GM19463 (cell line): ENCODE results near the gene PRDM16.

Experiments
- ATAC-seq: cut with Tn5 transposase; IDR thresholded peaks from one replicate; pipeline ENCODE4 v1.9.1; 2021; ENCODE audit warnings: mild to moderate bottlenecking, moderate library complexity; ENCODE audit not compliant: unreplicated experiment

PRDM16 gene

DNA sequence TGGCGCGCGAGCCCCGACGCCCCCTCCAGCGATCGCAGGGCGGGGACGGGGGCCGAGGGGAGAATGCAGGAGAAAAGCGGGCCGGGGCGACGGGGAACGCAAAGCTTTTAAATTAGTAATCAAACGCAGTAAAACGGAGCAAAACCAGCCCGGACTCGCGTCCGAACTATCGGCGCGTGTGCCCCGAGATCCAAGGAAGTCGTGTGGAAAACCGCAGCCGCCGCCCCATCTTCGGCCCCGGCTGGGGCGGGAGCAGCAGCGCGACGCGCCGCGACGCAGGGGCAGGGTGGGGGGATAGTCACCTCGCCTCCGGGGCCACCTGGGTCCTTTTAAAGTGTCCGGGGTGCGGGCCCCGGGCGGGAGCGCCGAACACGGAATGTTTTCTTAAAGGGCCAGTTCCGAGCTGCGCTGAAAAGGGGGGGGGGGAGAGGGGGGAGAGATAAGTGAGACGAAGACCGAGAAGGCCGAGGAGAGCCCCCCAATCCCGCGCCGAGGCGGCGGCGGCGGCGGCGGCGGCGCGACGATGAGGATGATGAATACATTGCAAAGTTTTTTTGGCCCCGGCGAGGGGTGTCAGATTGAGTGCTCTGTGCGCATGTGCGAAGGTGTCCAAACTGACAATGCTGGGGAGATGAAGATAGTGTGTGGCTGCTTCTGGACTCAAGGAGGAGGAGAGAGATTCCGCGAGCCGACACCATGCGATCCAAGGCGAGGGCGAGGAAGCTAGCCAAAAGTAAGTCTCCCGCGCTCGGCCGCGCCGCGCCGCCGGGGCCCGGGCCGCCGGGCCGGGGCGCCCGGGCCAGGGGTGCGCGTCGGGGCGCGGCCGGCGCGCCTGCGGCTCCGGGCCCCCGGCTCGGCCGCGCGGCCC is at the start of gene PRDM16:
PRDM16 (plus strand) TSS at position 640 of the 868 bp plus-strand sequence; CDS start at position 697, 57 bp downstream.
- ATAC-seq, result no peak

DNA sequence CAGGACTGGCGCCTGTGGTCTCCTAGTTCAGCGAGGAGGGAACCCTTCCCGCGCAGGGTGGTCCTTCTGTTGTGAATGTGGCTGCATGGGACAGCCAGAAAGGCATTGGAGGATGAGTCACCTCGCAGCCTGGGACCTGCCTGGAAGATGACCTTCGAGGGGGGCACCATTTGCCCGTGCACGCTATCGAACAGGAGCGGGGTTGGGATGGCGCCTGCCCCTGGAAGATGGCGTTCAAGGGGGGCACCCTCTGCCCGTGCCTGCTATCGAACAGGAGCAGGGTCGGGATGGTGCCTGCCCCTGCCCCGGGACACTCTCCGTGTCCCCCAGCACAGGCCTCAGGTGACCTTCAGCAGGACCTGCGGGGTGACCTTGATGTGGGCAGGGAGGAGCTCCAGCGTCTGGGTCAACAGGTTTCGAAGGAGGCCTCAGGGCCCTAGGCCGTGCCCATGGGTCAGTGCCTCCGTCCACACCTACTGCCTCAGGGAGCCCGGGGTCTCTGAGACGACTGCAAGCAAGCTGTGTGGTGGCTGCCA is 49.4 kb upstream of the PRDM16 start:
- no peak for ATAC-seq

DNA sequence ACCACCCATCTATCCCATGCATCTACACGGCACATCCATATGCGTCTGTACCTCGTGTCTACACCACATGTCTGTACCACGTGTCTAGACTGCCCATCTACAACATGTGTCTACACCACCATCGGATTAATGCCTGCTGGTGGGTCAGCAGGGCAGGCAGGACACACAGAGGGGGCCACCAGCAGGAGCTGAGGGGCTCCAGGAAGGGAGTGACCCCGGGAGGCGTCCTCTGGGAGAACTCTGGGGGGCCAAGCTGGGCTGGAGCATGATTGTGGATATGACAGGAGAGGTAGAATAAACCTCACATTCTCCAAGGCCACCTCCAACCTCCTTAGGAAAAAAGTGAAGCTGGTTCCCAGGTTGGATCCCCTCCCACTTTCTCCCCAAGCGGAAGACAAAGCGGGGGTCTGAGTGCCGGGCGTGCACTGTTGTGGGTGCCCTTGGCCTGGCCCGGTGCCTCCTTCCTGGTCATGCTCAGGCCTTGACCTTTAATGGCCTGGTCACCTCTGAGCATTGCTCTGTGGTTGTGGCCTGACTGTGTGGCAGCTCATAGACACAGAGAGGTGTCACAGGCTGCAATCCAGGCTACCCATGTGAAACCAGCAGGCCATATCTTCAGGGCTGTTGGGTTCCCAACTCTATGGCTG is 48.6 kb upstream of the PRDM16 start:
- no peak for ATAC-seq

DNA sequence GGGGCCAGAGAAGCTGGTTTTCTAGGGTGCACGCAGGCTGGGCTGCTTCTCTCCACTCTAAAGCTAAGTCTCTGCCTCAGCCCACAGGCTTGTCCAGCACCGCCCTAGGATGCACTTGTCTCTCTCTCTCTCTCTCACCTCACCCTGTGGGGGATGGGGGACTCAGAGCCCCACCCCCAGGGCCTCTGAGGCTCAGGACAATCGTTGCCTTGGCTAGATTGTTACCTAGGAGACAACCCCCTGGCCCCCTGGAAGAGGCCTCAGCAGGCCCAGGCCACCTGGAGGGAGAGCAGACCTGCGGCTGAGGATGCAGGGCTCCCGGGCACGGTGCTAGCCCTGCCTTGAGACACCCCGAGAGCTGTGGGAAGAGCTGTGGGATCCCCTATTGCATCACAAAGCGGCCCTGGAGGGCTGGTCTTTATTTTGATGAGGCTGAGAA is 47.8 kb upstream of the PRDM16 start, which contains the start of gene ACTRT2:
ACTRT2 (plus strand) TSS at position 235 of the 439 bp plus-strand sequence. CDS start 220 bp downstream, outside the sequence.
- no peak for ATAC-seq

DNA sequence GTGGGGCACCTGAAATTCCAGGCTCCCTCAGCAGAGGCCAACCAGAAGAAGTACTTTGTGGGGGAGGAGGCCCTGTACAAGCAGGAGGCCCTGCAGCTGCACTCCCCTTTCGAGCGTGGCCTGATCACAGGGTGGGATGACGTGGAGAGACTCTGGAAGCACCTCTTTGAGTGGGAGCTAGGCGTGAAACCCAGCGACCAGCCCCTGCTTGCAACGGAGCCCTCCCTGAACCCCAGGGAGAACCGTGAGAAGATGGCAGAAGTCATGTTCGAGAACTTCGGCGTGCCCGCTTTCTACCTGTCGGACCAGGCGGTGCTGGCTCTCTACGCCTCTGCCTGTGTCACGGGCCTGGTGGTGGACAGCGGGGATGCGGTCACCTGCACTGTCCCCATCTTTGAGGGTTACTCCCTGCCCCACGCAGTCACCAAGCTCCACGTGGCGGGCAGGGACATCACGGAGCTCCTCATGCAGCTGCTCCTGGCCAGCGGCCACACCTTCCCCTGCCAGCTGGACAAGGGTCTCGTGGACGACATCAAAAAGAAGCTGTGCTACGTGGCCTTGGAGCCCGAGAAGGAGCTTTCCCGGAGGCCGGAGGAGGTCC is 47.1 kb upstream of the PRDM16 start:
- ATAC-seq, result no peak

DNA sequence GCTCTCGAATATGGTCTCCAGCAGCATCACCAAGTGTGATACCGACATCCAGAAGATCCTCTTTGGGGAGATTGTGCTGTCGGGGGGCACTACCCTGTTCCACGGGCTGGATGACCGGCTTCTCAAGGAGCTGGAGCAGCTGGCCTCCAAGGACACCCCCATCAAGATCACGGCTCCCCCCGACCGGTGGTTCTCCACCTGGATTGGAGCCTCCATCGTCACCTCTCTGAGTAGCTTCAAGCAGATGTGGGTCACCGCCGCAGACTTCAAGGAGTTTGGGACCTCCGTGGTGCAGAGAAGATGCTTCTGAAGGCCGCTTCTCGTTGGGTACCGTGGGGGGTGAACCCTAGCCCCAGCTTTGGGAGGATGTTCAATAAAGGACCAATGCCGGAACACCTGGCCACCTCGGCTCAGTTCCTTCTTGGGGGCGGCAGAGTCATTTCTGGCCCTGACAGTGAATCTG is 46.5 kb upstream of the PRDM16 start:
- ATAC-seq, result no peak

DNA sequence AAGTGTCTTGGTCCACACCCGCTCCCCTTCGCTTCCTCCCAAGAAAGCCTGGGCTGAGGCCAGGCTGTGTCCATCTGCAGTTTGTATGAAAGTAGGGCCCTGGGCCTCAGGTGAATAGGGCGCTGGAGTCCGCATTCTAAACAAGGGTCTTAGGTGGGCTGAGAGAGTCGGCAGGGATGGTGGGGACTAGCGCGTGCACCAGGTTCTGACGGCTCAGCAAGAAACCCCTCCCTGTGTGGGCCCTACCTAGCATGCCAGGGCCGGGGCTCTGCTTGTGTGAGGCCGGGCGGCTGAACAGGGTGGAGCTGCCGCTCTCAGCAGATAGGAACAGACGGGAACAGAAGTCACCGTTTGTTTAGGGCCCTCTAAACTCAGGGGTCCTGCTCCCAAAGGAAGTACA is 46.0 kb upstream of the PRDM16 start:
- ATAC-seq, result no peak

DNA sequence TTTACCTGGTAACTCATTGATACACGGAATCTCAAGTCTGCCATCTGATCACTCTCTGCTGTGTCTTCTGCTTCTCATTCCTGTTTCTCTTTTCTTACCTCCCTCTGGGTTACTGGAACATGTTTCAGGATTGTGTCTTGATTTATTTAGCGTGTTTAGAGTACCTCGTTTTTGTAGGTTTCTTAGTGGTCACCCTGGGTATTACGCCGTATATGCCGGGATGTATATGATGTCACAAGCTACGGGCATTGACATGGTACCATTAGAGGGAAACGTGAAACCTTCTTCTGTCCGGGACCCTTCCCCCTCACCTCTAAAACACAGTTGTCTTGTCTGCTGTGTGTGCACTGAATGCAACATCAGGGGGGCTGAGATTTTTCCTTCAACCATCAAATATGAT is 45.0 kb upstream of the PRDM16 start:
- ATAC-seq, result no peak

DNA sequence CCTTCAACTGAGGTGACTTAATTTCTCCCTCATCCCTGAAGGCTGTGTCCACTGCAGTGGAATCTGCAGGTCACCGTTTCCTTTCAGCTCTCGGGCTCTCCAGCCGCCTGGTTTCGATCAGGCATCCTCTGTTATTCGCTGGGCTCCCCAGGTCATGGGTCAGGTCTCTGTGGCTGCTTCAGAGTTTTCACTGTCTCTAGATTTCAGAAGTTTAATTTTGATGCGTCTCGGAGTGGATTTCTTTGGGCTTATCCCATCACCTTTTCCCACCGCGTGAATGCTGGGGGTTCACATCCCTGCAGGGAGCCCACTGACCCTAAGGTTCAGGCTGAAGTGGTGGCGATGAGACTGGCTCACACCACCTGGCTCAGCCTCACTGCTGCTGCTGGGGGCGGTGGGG is 44.4 kb upstream of the PRDM16 start:
- no peak for ATAC-seq

DNA sequence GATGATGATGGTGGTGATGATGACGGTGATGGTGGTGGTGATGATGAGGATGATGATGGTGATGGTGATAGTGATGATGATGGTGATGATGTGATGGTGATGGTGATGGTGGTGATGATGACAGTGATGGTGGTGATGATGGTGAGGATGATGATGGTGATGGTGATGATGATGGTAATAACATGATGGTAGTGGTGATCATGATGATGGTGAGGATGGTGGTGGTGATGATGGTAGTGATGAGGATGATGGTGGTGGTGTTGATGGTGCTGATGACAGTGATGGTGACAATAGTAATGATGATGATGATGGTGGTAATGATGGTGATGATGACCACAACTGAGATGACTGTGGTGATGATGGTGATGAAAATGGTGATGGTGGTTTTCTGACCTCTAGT is 42.9 kb upstream of the PRDM16 start:
- ATAC-seq, result no peak

DNA sequence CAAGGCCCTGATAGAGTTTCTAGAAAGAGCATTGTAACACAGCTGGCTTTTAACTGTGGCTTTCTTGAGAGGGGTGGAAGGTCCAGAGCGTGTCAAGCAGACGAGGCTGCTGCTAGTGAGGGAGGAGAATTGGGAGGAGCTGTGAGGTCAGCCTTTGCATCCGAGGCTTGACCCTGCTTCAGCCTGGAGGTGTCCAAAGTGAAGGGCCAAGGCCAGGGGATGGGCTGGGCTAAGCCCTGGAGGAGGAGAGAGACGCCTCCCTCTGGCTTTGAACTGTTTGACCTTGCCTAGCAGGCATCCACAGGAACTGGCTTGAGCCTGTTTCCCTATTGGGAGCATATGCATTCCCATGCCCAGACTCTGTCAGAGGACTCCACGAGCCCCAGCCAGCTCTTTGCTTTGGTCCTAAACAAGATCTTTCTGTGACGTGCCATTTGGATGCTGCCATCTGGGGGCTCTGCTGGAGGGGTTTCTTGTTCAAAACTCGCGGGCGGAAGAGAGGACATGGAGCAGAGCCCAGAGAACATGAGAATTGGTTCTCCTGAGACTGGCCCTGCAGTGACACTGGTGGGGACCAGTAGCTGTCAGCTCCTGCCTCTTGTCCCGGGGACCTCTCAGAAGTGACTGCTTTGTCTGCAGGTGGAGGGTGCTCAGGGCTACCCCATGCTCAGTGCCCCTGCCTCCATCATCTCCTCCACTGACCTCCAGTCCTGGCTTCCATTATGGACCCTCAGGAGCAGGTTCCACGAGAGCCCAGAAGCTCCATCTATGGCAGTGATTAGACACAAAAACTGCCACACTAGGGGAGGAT is 42.2 kb upstream of the PRDM16 start:
- ATAC-seq, result no peak

DNA sequence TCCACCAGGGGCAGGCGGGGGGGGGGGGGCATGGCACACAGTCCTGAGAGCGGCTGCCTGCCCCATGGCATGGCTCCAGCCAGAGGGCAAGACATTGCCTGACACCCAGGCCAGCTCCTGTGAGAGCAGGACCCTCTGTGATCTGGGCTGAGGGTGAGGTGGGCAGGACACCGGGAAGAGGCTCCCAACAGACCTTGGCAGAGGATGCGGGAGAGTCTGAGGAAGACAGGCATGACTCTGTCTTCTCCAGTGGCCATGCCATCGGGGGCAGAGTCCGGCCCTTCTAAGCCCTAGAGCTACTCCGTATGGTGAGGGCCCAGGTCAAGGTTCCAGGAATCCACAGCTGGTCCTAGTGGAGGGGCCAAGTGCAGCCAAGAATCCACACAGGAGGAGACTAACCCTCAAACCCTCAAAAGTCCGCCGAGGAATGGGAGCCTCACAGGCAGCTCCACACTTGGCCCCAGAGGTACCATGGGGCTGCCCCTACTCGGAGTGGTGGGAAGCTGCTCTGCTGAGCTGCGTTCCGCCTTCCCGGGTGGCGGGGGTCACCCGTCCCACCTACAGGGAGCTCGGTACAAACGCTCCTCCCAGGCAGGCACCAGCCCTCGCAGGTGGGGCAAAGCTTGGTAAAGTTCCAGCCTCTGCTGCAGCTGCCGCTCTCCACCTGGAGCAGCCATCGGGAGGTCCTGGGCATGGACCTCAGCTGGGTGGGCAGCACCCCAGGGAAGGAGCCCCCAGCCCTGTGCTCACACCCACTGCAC is 41.2 kb upstream of the PRDM16 start:
- ATAC-seq, result no peak

DNA sequence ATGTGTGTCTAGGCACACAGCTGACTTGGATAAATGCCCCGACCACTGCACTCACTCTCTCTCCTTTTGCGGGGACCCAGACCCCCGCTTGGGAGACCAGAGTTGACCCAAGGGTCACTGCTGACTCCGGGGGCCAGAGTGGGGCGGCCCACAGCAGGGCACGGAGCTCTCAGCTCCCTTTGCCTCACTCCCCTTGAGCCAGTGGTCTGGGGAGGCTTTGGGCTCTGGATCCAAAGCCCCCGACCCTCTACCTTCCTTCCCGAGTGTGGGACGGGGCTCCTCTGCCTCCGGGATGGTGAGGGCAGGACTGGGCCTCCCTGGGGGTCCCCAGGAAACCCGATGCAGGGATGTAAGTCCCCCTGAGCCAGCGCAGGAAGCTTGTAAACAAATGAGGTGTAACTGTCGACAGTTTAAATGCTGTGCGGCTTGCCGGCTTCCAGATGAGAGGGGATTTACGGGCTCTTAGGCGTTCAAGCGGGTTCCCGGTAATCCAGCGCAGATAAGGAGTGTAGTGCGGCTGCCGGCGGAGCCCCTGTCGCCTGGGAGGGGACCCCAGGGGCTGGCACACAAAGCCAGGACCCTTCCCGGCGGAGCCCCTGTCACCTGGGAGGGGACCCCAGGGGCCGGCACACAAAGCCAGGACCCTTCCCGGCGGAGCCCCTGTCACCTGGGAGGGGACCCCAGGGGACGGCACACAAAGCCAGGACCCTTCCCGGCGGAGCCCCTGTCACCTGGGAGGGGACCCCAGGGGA is 40.3 kb upstream of the PRDM16 start:
- ATAC-seq, result no peak

DNA sequence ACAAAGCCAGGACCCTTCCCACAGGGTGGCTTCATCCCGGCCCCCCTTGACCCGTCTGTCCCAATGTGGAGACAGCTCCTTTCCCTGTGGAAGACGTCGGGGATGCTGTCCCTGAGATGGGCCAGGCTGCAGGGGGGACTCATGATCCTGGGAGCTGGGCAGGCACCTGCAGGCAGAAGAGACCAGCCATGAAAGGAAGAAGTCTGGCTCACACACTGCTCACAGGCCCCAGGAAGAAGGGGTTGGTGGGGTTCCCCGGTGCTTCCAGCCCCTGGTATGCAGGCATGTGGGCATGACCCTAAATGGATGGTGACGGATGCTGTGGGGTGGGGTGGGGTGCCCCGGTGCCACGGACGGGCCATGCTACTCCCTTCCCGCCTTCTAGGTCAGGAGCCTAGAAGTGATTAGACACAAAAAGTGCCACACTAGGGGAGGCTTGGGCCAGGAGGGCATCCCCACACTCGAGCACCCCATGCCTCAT is 39.5 kb upstream of the PRDM16 start:
- no peak for ATAC-seq

DNA sequence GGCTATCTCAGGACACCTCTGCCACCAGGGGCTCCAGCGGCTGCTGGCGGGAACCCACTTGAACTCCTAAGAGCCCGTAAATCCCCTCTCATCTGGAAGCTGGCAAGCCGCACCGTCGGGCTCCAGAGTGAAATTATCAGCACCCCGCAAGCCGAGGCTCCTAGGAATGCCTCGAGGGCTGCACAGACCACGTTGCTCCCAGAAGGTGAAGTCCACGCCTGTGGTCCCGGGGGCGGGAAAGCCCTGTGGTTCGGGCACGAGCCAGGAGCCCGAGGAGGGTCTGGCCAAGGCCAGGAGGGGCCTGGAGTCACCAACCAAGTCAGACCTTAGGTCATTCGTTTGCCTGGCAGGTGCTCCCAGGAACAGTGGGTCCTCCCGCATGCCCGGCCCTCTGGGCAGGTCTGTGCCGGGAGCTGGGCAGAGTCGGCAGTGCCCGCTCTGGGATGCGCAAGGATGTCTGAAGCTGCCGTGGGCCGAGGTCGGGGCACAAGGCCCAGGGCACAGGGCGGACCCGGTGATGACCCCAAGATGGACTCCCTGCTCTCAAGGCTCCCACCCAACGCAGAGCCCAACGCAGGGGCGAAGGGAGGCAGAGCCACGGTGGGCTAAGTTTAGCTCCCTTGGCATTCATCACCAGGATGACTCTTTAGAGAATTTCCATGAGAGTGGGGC is 38.9 kb upstream of the PRDM16 start:
- no peak for ATAC-seq

DNA sequence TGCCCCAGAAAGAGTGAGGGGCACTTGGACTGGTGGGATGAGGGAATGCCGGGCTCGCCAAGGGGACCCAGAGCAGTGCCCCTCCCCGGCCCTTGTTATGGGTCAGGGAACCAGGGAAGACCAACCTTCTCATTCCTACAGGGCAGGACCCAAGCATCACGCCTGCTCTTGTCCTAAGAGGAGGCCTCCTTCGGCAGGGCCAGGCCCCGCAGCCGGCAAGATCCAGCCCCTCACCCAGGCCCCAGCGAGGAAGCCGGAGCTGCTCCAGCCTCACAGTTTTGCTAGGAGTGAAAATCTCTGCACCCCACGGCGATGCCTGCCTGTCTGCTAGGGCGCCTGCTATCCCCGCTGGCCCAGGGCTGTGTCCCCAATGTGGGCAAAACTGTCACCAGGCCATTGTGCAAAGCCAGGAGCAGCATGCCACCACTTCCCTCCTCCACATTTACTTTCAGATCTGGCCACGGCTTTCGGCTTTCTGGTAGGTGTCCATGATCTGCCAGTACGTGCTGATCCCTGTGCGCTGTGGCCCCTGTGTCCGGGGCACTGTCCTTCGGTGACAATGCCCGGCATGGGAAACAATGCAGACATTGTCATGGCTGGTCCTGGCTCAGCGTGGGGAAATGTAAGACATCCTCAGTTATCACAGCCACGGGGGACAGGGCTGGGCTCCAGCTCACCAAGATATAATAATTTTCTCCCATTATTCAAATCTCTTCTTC is 38.2 kb upstream of the PRDM16 start:
- no peak for ATAC-seq

DNA sequence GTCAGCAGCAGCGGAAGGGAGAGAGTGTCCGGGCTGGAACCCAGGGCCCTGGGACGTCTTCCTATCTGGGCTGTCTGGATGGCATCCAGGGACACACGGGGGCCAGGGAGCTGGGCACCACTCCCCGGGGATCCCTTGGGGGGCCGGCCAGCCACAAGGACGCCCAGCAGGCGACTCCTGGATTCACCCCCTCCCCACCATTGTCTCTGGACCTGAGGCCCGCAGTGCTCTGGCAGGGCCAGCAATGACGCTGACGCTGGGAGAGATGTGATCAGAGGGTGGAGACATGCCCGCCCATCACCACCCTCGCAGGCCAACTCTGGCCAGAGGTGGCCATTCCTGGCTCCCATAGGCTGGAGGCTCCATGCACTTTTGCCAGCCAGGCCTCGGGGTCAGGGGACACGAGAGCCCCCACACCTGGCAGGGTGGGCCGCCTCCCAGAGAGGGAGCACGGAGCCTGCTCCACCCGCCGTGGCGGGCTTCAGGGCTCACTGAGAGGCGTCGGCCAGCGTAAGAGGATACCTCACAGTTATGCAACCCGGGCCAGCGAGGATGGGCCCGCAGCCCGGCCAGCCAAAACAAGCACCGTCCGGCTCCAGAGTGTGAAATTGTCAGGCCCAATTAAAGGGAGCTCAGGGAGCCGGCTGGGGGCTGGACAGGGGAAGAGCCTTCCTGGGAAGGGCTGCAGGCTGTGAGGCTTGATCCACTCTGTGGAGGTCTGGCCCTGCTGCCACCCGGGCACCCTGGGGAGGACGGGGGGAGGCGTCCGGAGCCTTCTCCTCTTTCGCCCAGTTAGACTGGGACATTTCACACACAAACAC is 37.4 kb upstream of the PRDM16 start:
- ATAC-seq, result no peak
